ENCODE data around the gene WNK2.
"Not testable (repeated sequence)": the region's sequence is repeated elsewhere in the genome, so short reads cannot be mapped to it uniquely, and the experiment has no call there.

The WNK2 gene

GRCh38 chr9:93247892-93248291, 64.0 kb downstream of the WNK2 start:
- TF ChIP-seq CTCF (IDR thresholded peaks at IDR 0.05; ENCODE audit: insufficient read depth, low read length) (no peak), REST (IDR thresholded peaks at IDR 0.05; ENCODE audit: insufficient replicate concordance, low read depth) (no peak), GABPA (IDR thresholded peaks at IDR 0.05; ENCODE audit: low read depth) (no peak), SPI1 (IDR thresholded peaks at IDR 0.05; ENCODE audit: borderline replicate concordance, low read depth) (no peak), POLR2AphosphoS5 (IDR thresholded peaks at IDR 0.05; ENCODE audit: low read depth) (no peak)
- Histone ChIP-seq H3K27me3 (ENCODE audit: insufficient read depth, poor library complexity, severe bottlenecking) (peaks cover 9% of the 10 kb centered on the region), H3K4me3 (replicated peaks; ENCODE audit: insufficient read depth, low read length) (no peak overlapping the region), H3K27ac (replicated peaks) (no peak overlapping the region)
- no peak for DNase-seq (ENCODE audit: low read depth in 1 of 2, low spot score in 1 of 2)

GRCh38 chr9:93248386-93249040, 64.6 kb downstream of the WNK2 start:
- no peak overlapping the region for H3K4me3 ChIP-seq (replicated peaks; ENCODE audit: insufficient read depth, low read length)
- no peak for TF ChIP-seq POLR2AphosphoS5 (IDR thresholded peaks at IDR 0.05; ENCODE audit: low read depth)
- no peak for TF ChIP-seq CTCF (IDR thresholded peaks at IDR 0.05; ENCODE audit: insufficient read depth, low read length)
- no peak for TF ChIP-seq GABPA (IDR thresholded peaks at IDR 0.05; ENCODE audit: low read depth)
- TF ChIP-seq SPI1 (IDR thresholded peaks at IDR 0.05; ENCODE audit: borderline replicate concordance, low read depth) = no peak
- TF ChIP-seq REST (IDR thresholded peaks at IDR 0.05; ENCODE audit: insufficient replicate concordance, low read depth) = no peak
- H3K27ac ChIP-seq (replicated peaks) = no peak overlapping the region
- H3K27me3 ChIP-seq (ENCODE audit: insufficient read depth, poor library complexity, severe bottlenecking) = peaks cover 9% of the 10 kb centered on the region
- no peak for DNase-seq (ENCODE audit: low read depth in 1 of 2, low spot score in 1 of 2)

GRCh38 chr9:93250185-93250584, 66.2 kb downstream of the WNK2 start:
- DNase-seq (ENCODE audit: low read depth in 1 of 2, low spot score in 1 of 2) = no peak
- H3K27me3 ChIP-seq (ENCODE audit: insufficient read depth, poor library complexity, severe bottlenecking) = peaks cover 3% of the 10 kb centered on the region
- H3K4me3 ChIP-seq (replicated peaks; ENCODE audit: insufficient read depth, low read length) = no peak overlapping the region
- no peak overlapping the region for H3K27ac ChIP-seq (replicated peaks)
- TF ChIP-seq REST (IDR thresholded peaks at IDR 0.05; ENCODE audit: insufficient replicate concordance, low read depth) (no peak), GABPA (IDR thresholded peaks at IDR 0.05; ENCODE audit: low read depth) (no peak), CTCF (IDR thresholded peaks at IDR 0.05; ENCODE audit: insufficient read depth, low read length) (no peak), POLR2AphosphoS5 (IDR thresholded peaks at IDR 0.05; ENCODE audit: low read depth) (no peak), SPI1 (IDR thresholded peaks at IDR 0.05; ENCODE audit: borderline replicate concordance, low read depth) (no peak)

- DNase-seq (ENCODE audit: low read depth in 1 of 2, low spot score in 1 of 2); H3K27ac ChIP-seq (replicated peaks); H3K4me3 ChIP-seq (replicated peaks; ENCODE audit: insufficient read depth, low read length); H3K27me3 ChIP-seq (ENCODE audit: insufficient read depth, poor library complexity, severe bottlenecking): not testable (repeated sequence)
Measured at GRCh38 chr9:93251309-93251708, 67.4 kb downstream of the WNK2 start.

All from HL-60 (cell line).